HG02588 (cell line): ENCODE measurements around the gene MAN2A1.

ENCODE experiments used
- ATAC-seq: cut with Tn5 transposase; IDR thresholded peaks from one replicate; pipeline ENCODE4 v1.9.1; 2021; ENCODE audit warnings: mild to moderate bottlenecking, moderate library complexity; ENCODE audit not compliant: unreplicated experiment

The MAN2A1 gene

DNA sequence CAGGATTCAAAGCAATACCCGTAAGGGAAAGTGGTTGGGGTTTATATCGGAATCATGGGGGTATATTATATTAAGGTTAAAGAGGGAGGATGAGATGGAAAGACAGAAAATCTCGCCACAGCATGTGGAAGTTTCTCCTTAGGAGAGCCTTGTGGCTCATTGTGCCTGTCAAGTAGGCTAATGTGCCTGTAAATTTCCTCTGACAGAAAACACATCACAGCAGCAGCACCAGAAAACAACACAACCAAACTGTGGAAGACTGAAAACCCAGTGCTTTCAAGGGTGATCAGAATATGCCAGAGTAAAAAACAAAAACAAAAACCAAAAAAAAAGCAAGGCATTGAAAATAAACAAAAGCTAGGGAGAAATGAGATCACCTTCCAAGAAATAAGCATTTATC is 11.3 kb upstream of the MAN2A1 start:
- ATAC-seq = no peak

DNA sequence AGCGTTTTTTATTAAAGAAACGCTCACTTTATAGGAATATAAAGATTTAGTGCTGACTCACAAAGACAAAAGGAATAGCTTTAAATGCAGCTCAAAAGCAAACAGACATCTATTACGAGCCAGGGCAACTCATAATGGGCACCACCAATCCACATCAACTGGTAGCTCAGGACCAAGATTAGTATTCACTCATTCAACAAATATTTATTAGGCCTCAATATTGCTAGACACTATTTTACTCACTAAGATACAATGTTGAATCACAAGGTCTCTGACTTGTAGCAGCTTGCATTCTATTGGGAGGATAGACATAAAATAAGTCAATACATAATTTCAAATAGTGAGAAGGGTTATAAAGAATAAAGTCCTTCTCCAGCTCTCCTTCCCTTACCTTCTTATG is 8.0 kb upstream of the MAN2A1 start:
- no peak for ATAC-seq

DNA sequence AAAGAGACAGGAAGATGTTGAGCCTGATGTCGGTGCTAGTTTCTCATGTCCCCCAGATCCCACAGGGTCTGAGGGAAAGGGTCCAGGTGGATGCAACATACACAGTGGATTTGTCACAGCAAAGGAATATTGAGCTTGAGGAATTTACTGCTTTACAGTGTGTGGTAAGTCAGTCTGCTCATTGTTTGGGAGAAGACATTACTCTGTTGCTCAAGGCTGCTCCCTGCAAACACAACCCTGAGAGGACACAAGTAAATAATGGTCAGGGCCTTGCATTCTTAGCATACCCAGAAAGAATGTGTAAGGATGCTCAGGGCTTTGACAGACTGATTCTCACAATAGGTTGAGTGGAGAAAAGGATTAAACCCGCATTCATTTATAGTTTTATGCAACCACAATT is 7.3 kb upstream of the MAN2A1 start:
- no peak for ATAC-seq

DNA sequence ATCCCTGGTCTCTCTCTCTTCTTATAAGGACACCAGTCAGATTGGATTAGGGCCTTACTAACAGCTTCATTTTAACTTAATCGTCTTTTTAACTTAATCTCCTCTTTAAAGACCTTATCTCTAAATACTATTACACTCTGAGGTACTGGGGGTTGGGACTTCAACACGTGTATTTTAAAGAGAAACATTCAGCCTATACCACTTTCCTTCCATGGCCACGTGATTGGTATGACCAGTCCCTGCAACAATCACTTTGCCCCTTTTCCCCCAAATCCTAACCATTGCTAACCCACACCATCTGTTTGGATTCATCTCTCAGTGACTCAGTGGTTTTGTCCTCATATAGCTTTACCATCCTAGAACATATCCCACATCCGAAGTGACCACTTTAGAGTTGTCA is 3.8 kb upstream of the MAN2A1 start:
- no peak for ATAC-seq

DNA sequence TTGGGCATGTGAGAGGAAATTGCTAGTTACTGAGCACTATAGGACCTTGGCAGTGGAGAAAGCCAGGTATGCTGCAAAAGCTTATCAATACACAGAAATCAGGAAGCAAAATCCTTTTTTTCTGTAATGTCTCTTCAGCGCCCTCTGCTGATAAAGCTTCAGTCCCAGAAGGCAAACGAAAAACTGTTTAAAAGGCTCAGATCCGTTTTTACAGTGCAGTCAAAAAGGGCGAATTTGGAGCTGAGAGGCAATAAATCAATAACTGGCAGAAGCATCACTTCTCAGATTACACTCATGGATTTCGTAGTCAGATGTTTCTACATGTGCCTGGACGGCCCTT is 1.1 kb upstream of the MAN2A1 start:
- no peak for ATAC-seq

DNA sequence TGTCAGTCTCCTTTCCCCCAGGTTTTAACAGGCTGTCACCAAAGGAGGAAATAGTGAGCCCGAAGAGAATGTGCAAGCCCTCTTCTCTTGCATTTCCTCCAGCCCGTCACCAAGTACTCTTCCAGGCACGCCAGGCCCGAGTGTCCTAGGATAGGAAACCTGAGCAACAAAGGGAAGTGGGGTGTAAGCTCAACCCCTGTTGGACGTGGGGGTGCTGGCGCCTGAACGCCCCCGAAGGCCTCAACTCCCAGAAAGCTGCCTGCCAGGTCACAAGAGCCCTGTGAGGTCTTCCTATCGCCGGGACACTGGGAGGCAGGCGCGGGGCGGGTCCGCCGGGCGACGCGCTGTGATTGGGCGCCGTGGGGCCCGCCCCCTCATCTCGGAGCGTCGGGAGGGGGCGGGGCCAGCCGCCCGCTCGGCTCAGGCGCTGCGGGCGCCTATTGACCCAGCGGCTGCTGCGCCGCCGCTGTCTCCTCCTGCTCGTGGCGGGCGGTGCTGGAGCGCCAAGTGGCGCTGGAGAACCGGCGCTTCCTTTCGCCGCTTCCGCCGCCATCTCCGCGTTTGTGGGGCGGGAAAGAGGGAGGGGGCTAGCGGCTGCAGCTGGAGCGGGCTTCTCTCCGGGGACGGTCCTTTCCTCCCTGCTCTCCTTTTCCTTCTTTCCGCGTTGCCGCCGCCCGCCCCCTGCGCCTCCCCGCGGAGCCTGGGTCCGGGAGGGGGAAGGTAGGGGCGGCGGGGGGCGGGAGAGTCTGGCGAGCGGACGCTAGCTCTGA is 572 bp upstream of the MAN2A1 start:
- peak; percentile 74 for ATAC-seq

DNA sequence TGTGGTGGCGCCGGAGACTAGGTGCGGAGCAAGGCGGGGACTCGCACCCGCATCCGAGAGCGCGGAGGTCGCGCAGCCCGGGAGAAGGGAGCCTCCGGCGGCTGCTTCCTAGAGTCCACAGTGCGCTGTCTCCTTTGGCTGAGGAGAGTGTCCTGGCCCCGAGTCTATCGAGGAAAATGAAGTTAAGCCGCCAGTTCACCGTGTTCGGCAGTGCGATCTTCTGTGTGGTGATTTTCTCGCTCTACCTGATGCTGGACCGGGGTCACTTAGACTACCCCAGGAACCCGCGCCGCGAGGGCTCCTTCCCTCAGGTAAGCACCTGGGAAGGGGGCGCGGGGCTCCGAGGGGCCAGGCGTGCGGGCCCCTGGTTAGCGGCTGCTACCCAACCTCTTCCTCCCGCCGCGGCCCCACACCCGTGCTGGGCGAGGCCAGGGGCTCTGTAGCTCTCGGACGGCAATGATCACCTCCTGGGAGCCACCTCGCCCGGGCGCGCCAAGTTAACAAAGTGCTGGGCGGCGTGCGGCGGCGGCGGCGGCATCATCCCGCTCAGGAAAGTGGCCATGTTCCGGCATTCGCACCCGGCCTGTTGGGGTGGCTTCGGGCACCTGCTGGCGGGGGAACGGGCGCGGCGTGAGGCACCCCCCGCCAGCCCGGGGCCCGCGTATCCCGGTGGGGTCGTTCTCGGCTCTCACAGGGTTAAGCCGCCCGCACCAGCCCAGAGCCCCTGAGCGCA is 681 bp downstream of the MAN2A1 start:
- peak; percentile 2 for ATAC-seq

DNA sequence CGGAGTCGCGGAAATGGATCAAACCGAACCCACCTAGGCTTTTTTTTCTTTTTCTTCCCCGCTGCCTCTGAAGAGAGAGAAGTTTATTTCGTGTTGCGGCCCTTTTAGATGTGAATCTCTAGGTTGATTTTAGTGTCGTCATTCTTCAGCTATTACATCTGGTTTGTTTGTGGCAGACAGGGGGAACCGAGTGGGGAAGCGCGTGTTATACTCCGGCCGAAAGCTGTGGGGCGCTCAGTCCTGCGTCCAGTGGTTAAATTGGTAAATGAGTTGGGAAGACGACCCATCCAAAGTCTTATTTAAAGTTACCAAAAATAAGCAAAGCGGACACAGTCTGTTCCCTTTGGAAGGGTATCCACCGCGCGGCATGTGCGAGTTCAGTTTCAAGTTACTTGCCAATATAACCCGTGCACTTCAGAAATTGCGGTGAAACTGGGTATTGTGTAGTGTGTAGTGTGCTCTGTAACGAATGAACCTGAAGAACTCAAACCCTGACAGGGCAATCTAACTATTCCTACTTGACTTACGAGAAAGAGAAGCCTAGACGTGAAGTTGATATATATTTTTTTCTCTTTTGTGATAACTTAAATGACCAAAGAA is 1.3 kb downstream of the MAN2A1 start:
- ATAC-seq = peak; percentile 14

DNA sequence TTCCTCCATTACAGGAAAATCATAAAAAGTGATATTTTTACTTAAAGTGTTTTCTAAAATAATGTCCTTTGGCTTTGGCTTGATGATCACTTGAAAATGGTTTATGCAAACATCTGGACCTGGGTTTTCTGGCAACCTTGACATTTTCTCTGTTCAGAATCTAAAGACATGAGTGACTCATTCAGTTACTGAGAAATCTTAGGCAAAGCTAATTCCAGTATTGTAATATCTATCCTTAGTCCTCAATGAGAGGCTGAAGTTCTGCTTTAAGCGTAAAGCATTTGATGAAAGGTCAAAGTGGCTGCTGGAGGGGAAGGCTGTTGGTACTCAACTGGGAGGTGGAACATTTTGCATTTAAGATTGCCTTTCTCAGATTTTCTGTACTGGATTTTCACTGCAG is 2.3 kb downstream of the MAN2A1 start:
- no peak for ATAC-seq

DNA sequence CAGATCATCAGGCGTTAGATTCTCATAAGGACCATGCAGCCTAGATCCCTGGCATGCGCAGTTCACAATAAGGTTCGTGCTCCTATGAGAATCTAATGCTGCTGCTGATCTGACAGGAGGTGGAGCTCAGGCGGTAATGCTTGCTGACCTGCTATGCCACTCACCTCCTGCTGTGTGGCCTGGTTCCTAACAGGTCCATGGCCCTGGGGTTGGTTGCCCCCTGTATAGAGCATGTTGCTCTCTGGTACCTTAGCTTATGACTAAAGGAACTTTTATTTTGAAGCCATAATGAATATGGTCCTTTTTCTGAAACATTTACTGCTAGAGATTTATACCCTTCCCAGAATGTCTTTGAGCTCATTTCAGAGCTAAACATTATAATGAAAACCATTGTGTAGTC is 3.1 kb downstream of the MAN2A1 start:
- no peak for ATAC-seq

DNA sequence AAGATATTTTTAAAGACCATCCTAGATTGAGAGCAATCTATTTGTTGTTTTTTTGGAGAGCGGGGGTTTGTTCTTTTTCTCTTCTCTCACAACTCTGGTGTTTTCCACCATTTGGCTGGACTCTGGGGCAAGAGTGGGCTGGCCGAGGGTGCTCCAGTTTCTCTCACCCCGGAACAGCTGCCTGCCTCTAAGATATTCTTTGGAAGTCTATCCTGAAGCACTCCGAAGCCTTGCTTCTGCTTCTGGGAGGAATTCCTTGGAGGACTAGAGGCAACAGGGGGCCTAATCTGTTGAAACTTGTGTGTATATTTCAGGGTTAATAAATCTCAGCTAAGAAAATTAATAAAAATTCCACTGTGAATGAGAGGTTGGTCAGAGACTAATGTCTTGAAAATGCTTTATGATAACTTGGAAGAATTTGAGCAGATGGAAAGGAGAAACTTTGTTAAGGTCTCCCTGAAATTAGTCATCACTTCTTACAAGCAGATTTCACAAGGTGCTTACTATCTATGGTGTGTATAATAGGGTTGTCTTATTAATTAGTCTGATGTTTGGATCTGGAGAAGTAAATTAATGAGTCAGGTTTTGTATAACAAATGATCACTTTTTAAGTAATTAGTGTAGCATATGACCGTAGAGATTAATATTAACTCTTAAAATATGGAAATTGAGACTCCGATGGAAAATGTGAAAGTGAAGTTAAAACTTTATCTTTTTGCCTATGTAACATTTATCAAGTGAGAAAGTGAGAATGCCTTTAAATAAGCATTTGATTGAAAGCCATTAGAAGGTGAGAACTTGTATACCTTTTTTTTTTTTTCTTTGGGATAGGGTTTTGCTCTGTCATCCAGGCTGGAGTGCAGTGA is 4.0 kb downstream of the MAN2A1 start:
- ATAC-seq = no peak

DNA sequence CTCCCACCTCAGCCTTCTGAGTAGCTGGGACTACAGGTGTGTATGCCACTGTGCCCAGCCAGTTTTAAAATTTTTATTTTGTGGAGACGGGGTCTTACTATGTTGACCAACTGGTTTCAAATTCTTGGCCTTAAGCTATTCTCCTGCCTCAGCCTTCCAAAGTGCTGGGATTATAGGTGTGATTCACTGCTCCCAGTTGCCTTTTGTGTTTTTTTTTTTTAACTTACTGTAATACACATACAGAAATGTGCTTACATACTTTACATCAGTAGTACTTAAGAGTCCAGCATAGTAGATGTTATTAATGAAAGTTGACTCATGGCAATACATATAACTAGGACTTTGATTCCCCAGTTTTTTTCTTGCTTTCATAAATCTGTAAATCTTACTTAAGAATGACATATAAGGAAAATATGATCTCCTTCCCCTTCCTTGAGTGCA is 4.7 kb downstream of the MAN2A1 start:
- ATAC-seq = no peak

DNA sequence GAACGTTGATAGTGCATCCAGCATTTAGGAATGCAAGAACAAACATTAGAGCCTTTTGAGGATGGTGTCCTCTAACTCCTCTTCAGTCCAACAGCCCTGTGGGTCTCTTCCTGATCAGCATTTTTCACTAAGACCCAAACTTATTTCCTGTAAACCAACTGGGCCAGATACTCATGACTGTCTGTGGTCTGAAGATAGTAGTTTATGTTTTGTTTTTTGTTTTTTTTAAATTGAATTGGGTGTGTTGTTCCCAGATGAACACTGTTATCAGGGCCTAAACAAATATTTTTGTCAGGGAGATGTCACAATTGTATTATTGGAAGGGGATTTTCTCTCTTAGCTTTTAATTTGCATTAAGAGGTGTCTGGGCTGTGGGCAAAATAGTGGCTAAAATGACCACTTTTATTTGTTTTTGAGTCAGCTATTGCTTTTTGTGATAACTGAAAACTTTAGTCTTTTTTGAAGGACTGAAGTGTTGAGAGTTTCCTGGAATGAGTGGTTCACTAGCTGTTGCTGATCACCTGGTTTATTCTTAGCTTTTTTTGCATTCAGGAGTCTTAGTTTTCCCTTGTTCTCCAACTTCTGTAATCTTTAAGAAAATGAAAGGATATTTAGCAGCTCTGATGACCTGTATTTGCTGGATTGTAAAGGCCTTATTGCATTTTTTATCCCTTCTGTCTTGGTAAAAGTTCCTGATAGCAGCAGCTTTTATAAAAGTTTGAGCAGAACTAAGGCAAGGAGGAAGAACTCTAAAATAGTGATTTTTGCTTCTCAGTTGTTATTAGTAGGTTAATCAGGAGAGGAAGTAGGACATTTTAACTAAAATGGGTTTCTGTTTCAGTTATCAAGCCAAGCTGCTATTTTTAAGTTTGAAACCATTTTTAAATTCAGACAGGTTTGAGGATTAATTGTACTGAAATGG is 5.5 kb downstream of the MAN2A1 start:
- peak; percentile 43 for ATAC-seq

DNA sequence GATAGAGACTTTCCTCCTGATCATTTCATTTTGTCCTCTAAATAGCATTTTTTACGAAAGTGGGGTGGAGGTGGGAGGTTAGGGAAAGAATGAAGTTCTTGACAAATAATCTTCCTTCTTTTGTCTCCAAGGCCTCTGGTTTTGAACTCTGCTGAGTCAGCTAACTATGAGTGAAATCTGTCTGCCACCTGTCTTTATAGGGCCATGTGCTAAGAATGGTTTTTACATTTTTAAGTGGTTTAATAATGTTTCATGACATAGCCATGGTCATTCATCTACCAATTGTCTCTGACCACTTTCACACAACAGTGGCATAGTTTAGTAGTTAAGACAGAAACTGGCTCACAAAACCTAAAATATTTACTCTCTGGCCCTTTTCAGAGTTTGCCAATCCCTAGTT is 7.6 kb downstream of the MAN2A1 start:
- ATAC-seq = no peak

DNA sequence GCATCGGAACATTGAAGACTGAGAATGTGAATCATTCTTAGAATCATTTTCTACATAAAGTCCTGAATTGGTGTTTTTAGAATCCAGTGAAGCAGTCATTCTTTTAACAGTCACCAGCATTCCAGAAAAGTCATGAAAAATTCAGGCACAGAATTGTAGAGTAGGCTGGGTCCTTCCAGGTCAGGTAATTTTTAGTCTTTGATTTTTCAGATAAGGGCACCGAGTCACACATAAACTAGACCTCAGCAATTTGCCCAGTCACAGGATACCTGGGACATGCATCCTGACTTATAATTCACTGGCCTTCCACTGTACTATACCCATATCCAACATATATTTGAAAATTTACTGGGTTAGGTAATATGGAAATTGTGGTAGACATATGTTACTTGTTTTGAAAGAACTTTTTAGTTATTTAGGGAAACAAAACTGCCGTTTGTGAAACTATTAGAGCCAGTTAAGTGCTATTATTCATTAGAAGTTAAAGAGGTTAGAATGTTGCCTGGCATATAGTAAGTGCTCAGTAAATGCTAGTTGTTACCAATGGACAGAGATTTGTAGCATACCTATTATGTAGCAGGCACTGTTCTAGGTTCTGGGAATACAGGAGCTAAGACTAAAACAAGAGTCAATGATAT is 10.9 kb downstream of the MAN2A1 start:
- no peak for ATAC-seq

DNA sequence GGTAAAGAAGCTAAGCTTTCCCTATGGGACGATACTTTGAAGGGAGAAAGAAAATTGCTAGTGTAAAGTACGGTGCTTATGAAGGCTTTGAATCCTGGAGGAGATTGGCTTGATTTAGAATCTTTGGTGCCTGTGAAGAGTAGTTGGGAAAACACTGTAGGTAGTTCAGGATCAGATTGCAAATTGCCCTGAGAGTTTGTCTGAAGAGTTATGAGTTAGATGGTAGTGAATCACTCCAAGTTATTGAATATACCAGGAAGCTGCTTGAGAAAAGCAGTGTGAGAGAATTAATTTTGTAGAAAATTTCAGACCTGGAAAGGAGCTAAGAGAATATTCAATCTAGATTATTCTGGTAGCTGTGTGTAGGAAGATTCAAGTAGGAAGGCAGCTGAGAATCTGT is 11.5 kb downstream of the MAN2A1 start:
- no peak for ATAC-seq

DNA sequence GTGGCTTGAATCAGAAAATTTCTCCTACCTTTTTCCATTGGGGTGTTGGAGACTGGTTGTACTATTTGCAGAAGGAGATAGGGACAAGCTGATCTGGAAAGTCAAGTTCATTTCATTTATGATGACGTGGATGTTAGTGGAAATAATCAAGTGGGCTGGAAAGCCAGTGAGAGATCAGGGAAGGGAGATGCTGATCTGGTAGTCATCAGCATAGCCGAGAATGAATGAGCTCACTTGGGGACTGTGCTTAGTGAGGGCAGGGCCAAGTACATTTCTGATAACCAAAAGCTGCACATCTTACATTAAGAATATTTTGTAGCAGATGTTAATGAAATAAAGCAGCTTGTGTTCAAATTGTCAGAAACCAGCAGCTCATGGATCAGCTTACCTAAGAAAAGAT is 12.1 kb downstream of the MAN2A1 start:
- ATAC-seq = no peak

DNA sequence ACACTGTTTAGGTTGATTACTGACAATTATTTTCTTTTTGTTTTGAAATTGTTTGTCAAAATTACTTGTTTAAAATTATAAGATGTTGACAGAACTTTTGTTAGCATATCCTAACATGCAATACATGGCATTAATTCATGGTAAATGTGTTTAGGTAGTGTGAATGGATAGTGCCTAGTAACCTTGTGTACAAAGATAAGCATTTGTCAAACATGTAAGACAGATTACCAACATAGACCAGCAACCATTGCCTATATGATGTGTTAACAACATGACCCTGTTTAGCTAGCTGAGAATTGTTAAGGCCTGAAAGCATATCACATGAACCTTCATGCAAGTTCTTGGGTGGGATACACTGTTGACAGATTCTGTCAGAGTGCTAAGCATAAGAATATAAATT is 13.4 kb downstream of the MAN2A1 start:
- no peak for ATAC-seq

DNA sequence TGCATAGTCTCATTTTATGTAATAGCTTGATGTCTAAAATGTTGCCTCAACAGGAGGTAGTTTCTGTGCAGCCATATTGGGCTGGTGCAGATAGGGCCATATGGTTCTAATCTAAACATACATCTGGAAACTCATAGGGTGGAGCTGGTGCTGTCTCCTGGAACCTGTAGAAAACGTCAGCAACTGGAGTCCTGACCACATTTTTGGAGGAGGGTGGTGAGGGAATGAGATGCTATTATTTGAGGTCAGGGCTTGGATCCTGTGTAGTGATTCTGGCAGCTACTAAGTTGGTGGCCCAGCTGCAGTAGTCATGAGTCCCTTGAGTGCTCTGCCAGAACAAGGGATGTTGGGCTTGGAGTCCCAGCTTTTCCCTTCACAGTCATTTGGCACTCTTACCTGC is 14.1 kb downstream of the MAN2A1 start:
- ATAC-seq = no peak
